OCI-LY7 (cell line): ENCODE data around the gene POU6F2. TPM values are rescaled to one million over a fixed set of nuclear protein-coding genes. Genes with fewer than 3 reads are reported as not detected.

Experiments
- BruUV-seq: library from RNA; stranded (reverse); fragments of 400-500 nt; replicated peaks from 2 replicates; lab custom pipeline; 2021; lab: Mats Ljungman, UMichigan
- CTCF ChIA-PET: fragments of 300-600 bp; sonication (Branson Sonifier 250); formaldehyde crosslinking; loops from one replicate; lab custom pipeline; 2022; ENCODE audit warnings: antibody characterized with exemption; ENCODE audit not compliant: unreplicated experiment; lab: Charles Lee
- POLR2A ChIA-PET: fragments of 300-600 bp; sonication (Branson Sonifier 250); formaldehyde crosslinking; loops from one replicate; lab custom pipeline; 2022; ENCODE audit warnings: antibody characterized with exemption; lab: Charles Lee
- DNase-seq: peaks from one replicate; pipeline ENCODE4 v3.0.0-alpha.2; 2015; ENCODE audit warnings: low spot score
- H2AFZ ChIP-seq: fragments of 200-600 bp; sonication (generic), shearing (Covaris generic); 2 replicates; pipeline ENCODE4 v1.6.1; 2014; ENCODE audit warnings: mild to moderate bottlenecking, antibody characterized with exemption, low read length, moderate library complexity
- H3K27ac ChIP-seq: fragments of 200-600 bp; sonication (generic); 2 replicates; pipeline ENCODE4 v1.5.1; 2014; ENCODE audit warnings: mixed run types, low read depth, mild to moderate bottlenecking, moderate library complexity, low read length, inconsistent platforms; ENCODE audit not compliant: poor library complexity, severe bottlenecking
- H3K36me3 ChIP-seq: fragments of 200-600 bp; sonication (generic); 2 replicates; pipeline ENCODE4 v1.6.1; 2014; ENCODE audit warnings: mild to moderate bottlenecking, antibody characterized with exemption, low read length, moderate library complexity, mixed read lengths; ENCODE audit not compliant: insufficient read depth
- H3K4me1 ChIP-seq: fragments of 200-600 bp; sonication (generic); 2 replicates; pipeline ENCODE4 v1.5.1; 2014; ENCODE audit warnings: mild to moderate bottlenecking, low read length; ENCODE audit not compliant: insufficient read depth, poor library complexity, severe bottlenecking
- H3K4me2 ChIP-seq: fragments of 200-600 bp; sonication (generic); 2 replicates; pipeline ENCODE4 v1.6.1; 2014; ENCODE audit warnings: mild to moderate bottlenecking, low read length
- H3K4me3 ChIP-seq: fragments of 200-600 bp; sonication (generic); 2 replicates; pipeline ENCODE4 v1.5.1; 2014; ENCODE audit warnings: mild to moderate bottlenecking, low read depth, low read length; ENCODE audit not compliant: poor library complexity, severe bottlenecking
- H3K79me2 ChIP-seq: fragments of 200-600 bp; sonication (generic); 2 replicates; pipeline ENCODE4 v1.6.1; 2016; ENCODE audit warnings: low read depth, mild to moderate bottlenecking, low read length, moderate library complexity, mixed read lengths; ENCODE audit not compliant: insufficient read depth
- H3K9me2 ChIP-seq: fragments of 200-600 bp; sonication (generic); 2 replicates; pipeline ENCODE4 v1.6.1; 2016; ENCODE audit warnings: mild to moderate bottlenecking, low read length, mixed read lengths; ENCODE audit not compliant: insufficient read depth
- H3K9me3 ChIP-seq: fragments of 200-600 bp; sonication (generic); 2 replicates; pipeline ENCODE4 v1.6.1; 2014; ENCODE audit warnings: mild to moderate bottlenecking, mixed run types, low read length, mixed read lengths
- H4K20me1 ChIP-seq: fragments of 200-600 bp; sonication (generic); 2 replicates; pipeline ENCODE4 v1.6.1; 2014; ENCODE audit warnings: mild to moderate bottlenecking, antibody characterized with exemption, low read length, moderate library complexity, mixed read lengths; ENCODE audit not compliant: insufficient read depth
- CTCF ChIP-seq: fragments of 200-600 bp; sonication (generic); conservative IDR thresholded peaks from 2 replicates; pipeline ENCODE4 v1.5.1; 2014; ENCODE audit warnings: mild to moderate bottlenecking, antibody characterized with exemption, low read length, moderate library complexity, mixed read lengths
- EZH2phosphoT487 ChIP-seq: fragments of 200-600 bp; sonication (generic); IDR thresholded peaks from 2 replicates; pipeline ENCODE4 v1.6.1; 2018; ENCODE audit warnings: low read depth, borderline replicate concordance, mild to moderate bottlenecking, mixed run types, antibody characterized with exemption, low read length, moderate library complexity, mixed read lengths
- intact Hi-C: fragments of 100-400 bp; cut with micrococcal nuclease; formaldehyde crosslinking; loops from one replicate; pipeline ENCODE4 v1.10.0; 2022; ENCODE audit not compliant: unreplicated experiment
- total RNA-seq, 2 experiments: library from RNA; depleted of rRNA in 1 of 2; stranded (reverse); fragments of >200 nt in 1 of 2; shearing (Covaris generic) in 1 of 2; gene quantifications; 2 replicates each; pipeline ENCODE4 v1.2.3, GENCODE V29; 2014 to 2022

The POU6F2 gene
- total RNA-seq, 2 experiments from 2014 or later, result 0.40 TPM; not detected in 1

- no peaks in the 10 kb centered on the region for H3K36me3 ChIP-seq
- H3K9me3 ChIP-seq, result no peaks in the 10 kb centered on the region
- no peak overlapping the region for H3K4me2 ChIP-seq
- no peak overlapping the region for H3K27ac ChIP-seq
- TF ChIP-seq CTCF (no peak), EZH2phosphoT487 (no peak)
- no peak for DNase-seq
- H3K9me2 ChIP-seq, result no peaks in the 10 kb centered on the region
- intact Hi-C loops, result loop anchor here (5.0 kb wide), 3 partner anchors 137 to 588 kb away; no protein-coding TSS in a partner anchor
- BruUV-seq, result no TSS peak
- H4K20me1 ChIP-seq, result no peaks in the 10 kb centered on the region
- H3K4me3 ChIP-seq, result no peak overlapping the region
- CTCF ChIA-PET, result no interaction called here
- H2AFZ ChIP-seq, result no peak overlapping the region
- no peaks in the 10 kb centered on the region for H3K79me2 ChIP-seq
- no peaks in the 10 kb centered on the region for H3K4me1 ChIP-seq
- POLR2A ChIA-PET, result no interaction called here
These were observed 43.7 kb upstream of the POU6F2 start for GRCh38 chr7:38934051-38934450.

DNA sequence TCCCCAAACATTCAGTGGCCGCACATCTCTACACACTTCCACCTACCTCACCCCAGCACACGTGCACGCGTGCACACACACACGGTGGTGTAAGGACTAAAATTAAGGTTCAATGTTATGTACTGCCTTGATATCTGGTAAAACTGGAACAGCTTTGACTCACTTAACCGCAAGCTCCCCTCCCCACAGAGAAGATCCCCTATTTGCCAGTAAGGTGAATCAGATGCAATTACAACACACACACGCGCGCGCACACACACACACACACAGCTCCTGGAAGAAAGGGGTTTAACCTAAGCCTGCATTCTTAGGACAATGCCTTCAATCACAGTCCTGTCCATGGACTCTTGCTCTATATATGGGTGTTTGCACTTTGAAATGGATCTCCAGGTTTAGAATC, 43.2 kb upstream of the POU6F2 start:
- Histone ChIP-seq H2AFZ (no peak overlapping the region), H3K27ac (no peak overlapping the region), H3K79me2 (no peaks in the 10 kb centered on the region), H3K9me3 (no peaks in the 10 kb centered on the region), H3K36me3 (no peaks in the 10 kb centered on the region), H3K4me1 (no peaks in the 10 kb centered on the region), H3K9me2 (no peaks in the 10 kb centered on the region), H3K4me2 (no peak overlapping the region), H3K4me3 (no peak overlapping the region), H4K20me1 (no peaks in the 10 kb centered on the region)
- no peak for TF ChIP-seq EZH2phosphoT487
- no peak for TF ChIP-seq CTCF
- ChIA-PET POLR2A (no interaction called here), CTCF (no interaction called here)
- intact Hi-C loops, result loop anchor here (5.0 kb wide), 3 partner anchors 137 to 588 kb away; no protein-coding TSS in a partner anchor
- BruUV-seq, result no TSS peak
- no peak for DNase-seq

- H4K20me1 ChIP-seq, result no peaks in the 10 kb centered on the region
- no peaks in the 10 kb centered on the region for H3K36me3 ChIP-seq
- no peak overlapping the region for H3K4me3 ChIP-seq
- H3K4me1 ChIP-seq, result no peaks in the 10 kb centered on the region
- POLR2A ChIA-PET, result no interaction called here
- H3K27ac ChIP-seq, result no peak overlapping the region
- H3K9me2 ChIP-seq, result no peaks in the 10 kb centered on the region
- no peak overlapping the region for H3K4me2 ChIP-seq
- CTCF ChIA-PET, result no interaction called here
- DNase-seq, result no peak
- intact Hi-C loops, result no loop called here
- TF ChIP-seq CTCF, result no peak
- no peak for TF ChIP-seq EZH2phosphoT487
- H3K79me2 ChIP-seq, result no peaks in the 10 kb centered on the region
- BruUV-seq, result no TSS peak
- H2AFZ ChIP-seq, result no peak overlapping the region
- no peaks in the 10 kb centered on the region for H3K9me3 ChIP-seq
These were observed 41.1 kb upstream of the POU6F2 start for GRCh38 chr7:38936641-38937040.
